DMS 273 (cell line): ENCODE data around the gene ZDHHC21.

ENCODE experiments used
- DNase-seq: peaks from one replicate; lab custom pipeline; 2025; ENCODE audit not compliant: unreplicated experiment; lab: John Stamatoyannopoulos, UW

Gene ZDHHC21

DNA sequence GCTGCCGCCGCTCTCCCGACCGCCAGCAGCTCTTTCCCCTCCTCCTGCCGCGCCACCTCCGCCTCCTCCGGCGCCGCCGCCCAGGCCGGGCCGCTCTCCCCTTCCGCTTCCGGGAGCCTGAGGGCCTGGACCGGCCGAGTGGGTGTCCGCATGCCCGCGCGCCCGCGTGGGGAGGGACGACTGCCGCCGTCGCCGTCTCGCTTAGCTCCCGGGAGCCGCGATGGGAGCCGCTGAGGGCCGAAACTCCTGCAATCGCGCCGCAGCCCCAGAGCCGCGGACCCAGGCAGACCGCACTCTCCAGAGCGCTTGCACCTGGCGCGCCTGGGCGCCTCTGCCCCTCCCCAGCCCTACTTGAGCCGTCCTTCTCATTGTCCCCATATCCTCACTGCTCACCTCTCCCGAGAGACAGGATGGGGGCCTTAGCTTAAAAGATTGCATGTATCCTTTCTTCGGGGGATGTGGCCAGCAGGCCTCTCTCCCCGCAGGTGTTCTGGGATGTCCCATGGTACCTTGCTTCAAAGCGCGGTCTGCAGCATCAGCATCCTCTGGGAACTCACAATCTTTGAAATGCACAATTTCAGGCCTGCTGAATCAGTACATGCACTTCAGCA, at the start of gene ZDHHC21:
Gene ZDHHC21 (minus strand): TSS at position 182 of the 611 bp plus-strand sequence. CDS start 19,092 bp downstream, outside the sequence.
- peak; percentile 75 for DNase-seq

DNA sequence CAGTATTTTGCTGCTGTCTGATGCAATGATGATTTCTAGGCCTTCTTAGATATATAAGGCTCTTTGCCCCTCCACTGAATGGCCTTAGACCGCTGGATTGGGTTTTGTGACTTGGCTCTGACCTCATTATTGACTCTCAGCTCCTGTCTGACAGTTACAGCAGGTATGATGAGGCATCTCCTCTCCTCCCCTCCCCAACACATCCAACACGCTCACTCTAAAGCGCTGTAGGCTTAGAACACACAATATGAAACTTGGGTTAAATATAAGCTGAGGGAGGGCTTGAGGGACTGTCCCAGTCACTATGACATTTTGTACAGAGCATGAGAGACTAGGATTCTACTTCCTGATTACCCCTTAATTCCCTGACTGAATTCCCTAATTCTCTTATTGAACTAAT, 48.1 kb upstream of the ZDHHC21 start:
- DNase-seq = no peak

- DNase-seq = no peak
Measured at GRCh38 chr9:14733133-14733532, 39.9 kb upstream of the ZDHHC21 start.

- no peak for DNase-seq
Measured at GRCh38 chr9:14731294-14731981, 38.2 kb upstream of the ZDHHC21 start.

GRCh38 chr9:14730461-14730898, 37.2 kb upstream of the ZDHHC21 start:
- DNase-seq = no peak

GRCh38 chr9:14723301-14723700, 30.1 kb upstream of the ZDHHC21 start:
- DNase-seq = no peak

DNA sequence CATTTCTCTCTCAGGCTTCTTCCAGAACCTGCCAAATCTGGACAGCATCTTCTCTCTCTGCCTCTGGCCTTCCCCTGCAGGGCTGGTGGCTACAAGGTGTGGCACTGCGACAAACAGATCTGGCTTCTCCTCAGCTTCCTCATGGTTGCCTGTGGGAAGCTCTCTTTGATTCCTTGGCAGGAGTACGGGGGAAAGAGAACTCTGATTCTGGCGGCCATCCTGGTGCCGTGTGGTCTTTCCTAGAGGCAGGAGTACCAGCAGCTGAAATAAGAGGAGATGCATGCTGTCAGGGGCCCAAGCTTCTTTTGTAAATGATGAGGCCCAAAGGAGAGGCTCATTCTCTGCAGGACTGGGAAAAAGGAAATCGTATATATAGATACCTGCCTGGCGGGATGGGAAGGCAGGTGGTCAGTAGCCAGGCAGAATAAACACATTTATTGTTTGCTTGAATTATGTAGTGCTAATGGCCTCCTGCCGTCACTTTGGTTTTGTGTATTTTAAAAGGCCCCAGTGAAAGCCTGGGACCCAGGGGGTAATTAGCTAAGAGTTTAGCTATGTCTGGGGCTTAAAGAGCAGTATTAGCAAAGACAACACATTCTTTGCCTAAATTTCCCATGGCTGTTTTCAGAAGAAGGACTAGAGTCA, 29.3 kb upstream of the ZDHHC21 start, which contains the start of gene CER1:
Gene CER1 (minus strand): TSS at position 343 of the 645 bp plus-strand sequence. CDS start 61 bp downstream, at position 282.
- DNase-seq = no peak

- no peak for DNase-seq
Measured at GRCh38 chr9:14719231-14719923, 26.1 kb upstream of the ZDHHC21 start.

- DNase-seq = no peak
Measured at GRCh38 chr9:14715102-14715501, 21.9 kb upstream of the ZDHHC21 start.

GRCh38 chr9:14713187-14713767, 20.0 kb upstream of the ZDHHC21 start:
- DNase-seq = no peak

- DNase-seq = no peak
Measured at GRCh38 chr9:14710804-14711203, 17.6 kb upstream of the ZDHHC21 start.

DNA sequence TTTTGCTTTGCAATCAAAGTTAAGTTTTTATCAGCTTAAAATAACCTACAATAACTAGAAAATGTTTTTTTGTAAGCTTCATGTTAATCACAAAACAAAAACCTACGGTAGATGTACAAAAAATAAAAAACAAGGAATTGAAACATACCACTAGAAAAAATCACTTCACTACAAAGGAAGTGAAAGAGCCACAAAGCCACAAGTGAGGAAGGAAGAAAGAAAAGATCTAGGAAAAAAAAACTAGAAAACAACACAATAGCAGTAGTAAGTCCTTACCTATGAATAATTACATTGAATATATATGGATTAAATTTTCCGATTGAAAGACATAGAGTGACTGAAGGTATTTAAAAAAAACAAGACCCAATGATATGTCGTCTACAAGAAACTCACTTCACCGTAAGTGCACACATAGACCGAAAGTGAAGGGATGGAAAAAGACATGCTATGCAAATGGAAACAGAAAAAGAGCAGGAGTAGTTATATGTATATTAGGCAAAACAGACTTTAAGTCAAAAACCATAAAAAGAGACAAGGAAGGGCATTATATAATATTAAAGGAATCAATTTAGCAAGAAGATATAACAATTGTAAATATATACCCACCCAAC, 13.4 kb upstream of the ZDHHC21 start:
- DNase-seq = no peak

DNA sequence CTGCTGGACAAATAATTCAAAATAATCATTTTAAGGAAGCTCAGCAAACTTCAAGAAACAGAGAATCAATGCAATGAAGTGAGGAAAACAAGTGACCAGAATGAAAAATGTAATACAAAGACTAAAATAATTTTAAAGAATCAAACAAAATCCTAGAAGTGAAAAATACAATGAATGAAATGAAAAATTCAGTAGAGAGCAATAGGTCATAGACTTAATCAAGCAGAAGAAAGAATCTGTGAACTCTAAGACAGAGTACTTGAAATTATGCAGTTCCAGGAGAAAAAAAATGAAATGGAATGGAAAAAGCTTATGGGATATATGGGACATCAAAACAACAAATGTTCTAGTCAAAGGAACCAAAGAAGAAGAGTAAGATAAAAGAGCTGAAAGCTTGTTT, 11.8 kb upstream of the ZDHHC21 start:
- DNase-seq = no peak

- no peak for DNase-seq
Measured at GRCh38 chr9:14704281-14704680, 11.0 kb upstream of the ZDHHC21 start.

- no peak for DNase-seq
Measured at GRCh38 chr9:14702200-14702720, 9.0 kb upstream of the ZDHHC21 start.

GRCh38 chr9:14692470-14693250, 572 bp downstream of the ZDHHC21 start:
- peak; percentile 66 for DNase-seq

DNA sequence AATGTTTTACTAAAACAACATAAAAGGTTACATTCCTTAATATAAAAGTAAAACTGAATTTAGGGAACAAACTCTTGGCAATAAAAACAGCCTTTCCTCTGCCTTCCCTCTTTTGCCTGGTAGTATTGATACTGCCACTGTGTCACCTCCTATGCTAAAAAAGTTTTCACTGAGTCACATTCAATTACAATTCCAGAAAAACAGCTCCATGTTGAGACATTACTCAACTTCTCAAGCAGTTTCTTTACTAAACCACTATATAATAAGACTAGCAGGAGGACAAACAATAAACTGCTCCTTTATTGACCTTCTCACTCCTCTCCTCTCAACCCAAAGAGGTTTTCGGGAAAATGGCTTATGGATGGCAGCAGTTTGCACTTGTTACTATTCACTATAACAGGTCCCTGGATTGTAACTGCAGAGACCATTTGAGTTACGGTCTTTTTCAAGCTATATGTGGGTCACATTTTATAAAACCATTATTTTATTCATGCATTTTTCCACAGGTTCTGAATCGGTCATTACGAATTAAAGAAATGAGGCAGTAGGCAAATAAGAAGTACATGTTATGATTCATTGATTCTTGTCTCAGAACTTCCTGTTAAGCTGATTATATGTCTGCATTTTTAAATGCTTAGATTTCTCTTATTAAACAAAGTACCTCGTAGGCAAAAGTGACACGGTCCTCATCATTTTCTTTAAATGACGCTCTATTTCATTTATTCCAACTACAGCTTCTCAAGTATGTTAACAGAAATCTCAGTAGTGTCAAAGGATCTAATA, 2.1 kb downstream of the ZDHHC21 start:
- no peak for DNase-seq

DNA sequence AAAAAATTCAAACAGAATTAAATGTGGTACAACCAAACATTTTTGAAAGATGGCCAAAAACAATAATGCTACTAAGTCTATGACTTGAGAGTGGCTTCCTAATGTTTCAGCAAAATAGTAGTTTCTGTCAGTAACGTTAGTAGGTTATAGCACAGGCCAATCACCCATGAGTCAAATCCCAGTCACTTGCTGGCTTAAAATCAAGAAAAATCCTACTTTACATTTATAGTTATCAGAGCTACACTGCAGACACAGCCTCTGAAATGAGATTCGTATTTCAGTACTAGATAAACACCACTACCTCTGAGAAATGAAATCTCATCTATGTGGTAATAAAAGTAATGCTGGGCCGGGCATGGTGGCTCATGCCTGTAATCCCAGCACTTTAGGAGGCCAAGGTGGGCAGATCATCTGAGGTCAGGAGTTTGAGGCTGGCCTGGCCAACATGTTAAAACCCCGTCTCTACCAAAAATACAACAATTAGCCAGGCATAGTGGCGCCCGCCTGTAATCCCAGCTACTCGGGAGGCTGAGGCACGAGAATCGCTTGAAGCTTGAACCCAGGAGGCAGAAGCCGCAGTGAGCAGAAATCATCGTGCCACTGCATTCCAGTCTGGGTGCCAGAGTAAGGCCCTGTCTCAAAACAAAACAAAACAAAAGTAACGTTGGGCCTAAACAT, 6.1 kb downstream of the ZDHHC21 start:
- no peak for DNase-seq
